ENCODE data around the gene CRABP2.

CRABP2 gene

GRCh38 chr1:156655151-156655903, 50.1 kb downstream of the CRABP2 start:
- DNase-seq (ENCODE audit: low read depth), result no peak

GRCh38 chr1:156654700-156655099, 50.7 kb downstream of the CRABP2 start:
- DNase-seq (ENCODE audit: low read depth), result no peak

- DNase-seq (ENCODE audit: low read depth), result no peak
Measured at GRCh38 chr1:156652992-156653355, 52.4 kb downstream of the CRABP2 start.

GRCh38 chr1:156652131-156652991, 53.0 kb downstream of the CRABP2 start:
- DNase-seq (ENCODE audit: low read depth), result no peak

All from T follicular helper cell (primary cell).